Left lung (tissue), 10 donors: ENCODE results near the gene TMEM51. TPM values are rescaled to one million over a fixed set of nuclear protein-coding genes. Genes with fewer than 3 reads are reported as not detected.

Source experiments
- ATAC-seq: fragments of 200-7000 bp; cut with Tn5 transposase; one replicate; pipeline ENCODE4 v1.9.1; 2020; ENCODE audit warnings: moderate library complexity
- DNase-seq, 4 donors: peaks; one replicate each; pipeline ENCODE4 v3.0.0-alpha.2; 2013 to 2020
- H3K27ac ChIP-seq, 2 donors: fragments of 200-600 bp; sonication (generic) in 1 of 2; one replicate each; pipeline versions ENCODE4 v1.5.0 to v1.8.0; 2020 to 2021
- H3K27me3 ChIP-seq, 2 donors: fragments of 200-600 bp; sonication (generic) in 1 of 2; one replicate each; pipeline versions ENCODE4 v1.5.0 to v1.8.0; 2020 to 2021
- H3K36me3 ChIP-seq, 2 donors: fragments of 200-600 bp; sonication (generic) in 1 of 2; one replicate each; pipeline versions ENCODE4 v1.5.0 to v1.8.0; 2020 to 2021
- H3K4me1 ChIP-seq, 2 donors: fragments of 200-600 bp; one replicate each; pipeline ENCODE4 v1.8.0; 2021
- H3K4me3 ChIP-seq, 2 donors: fragments of 200-600 bp; sonication (generic) in 1 of 2; one replicate each; pipeline versions ENCODE4 v1.5.0 to v1.8.0; 2020 to 2021; ENCODE audit warnings: mild to moderate bottlenecking in 1 of 2
- H3K9me3 ChIP-seq, 2 donors: fragments of 200-600 bp; sonication (generic) in 1 of 2; one replicate each; pipeline versions ENCODE4 v1.5.0 to v1.8.0; 2020 to 2021
- intact Hi-C, 2 donors: fragments of 100-400 bp; cut with DNase I; formaldehyde crosslinking; loops; one replicate each; pipeline versions ENCODE4 v1.11.2 to v1.14.2; 2022
- polyA plus RNA-seq, 6 donors: library from polyadenylated mRNA; unstranded; fragments of 120-200 nt; gene quantifications; one replicate each; pipeline ENCODE4 v1.2.1, GENCODE V29; 2013; ENCODE audit not compliant: insufficient read length in 6 of 6
- total RNA-seq, 2 donors: library from RNA; stranded (reverse); fragmentation: NEBNext Ultra II Directional; extraction: Animal tissue kit (Norgen Biotek cat#: 25700); gene quantifications; one replicate each; pipeline ENCODE4 v1.2.1, GENCODE V29; 2021
- TF ChIP-seq, protein P1 (sequence below), 2 donors: fragments of 200-600 bp; sonication (generic) in 1 of 2; IDR thresholded peaks; one replicate each; pipeline versions ENCODE4 v1.5.0 to v1.8.0; 2021; ENCODE audit warnings: antibody characterized with exemption in 2 of 2
- donor health status: DM: no; HTN: yes; CAD: no.
- donor health status: DM: no; HTN: no; CAD: no.

TMEM51 gene
- total and polyA plus RNA-seq, 8 donors: 10.6 to 17.9 (median 15.7) TPM

DNA sequence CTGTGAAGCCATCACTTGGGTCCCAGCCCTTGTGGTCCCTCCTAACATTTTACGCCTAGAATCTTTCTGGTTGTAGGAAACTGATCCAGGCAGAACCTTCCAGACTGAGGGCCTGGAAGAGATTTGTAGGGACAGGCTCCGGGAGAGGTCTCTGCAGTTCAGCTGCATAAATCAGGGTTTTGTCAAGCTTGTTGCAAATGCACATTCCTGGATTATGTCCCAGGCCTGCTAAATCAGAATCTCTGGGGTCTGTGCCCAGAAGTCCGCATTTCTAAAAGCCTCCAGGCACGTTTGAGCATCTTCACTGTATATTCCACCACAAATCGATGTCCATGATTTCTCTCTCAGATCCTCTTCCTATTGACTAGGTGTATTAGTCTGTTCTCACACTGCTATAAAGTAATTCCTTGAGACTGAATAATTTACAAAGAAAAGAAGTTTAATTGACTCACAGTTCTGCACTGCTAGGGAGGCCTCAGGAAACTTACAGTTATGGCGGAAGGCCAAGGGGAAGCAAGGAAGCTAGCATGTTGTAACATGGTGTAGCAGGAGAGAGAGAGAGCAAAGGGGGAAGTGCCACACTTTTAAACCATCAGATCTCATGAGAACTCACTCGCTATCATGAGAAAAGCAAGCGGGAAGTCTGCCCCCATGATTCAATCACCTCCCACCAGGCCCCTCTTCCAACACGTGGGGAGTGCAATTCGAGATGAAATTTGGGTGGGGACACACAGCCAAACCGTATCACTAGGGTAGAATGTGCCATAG, 92.2 kb downstream of the TMEM51 start:
- DNase-seq: peak in 1 of 4 donors; percentile 53
- no peaks in the 10 kb centered on the region for H3K36me3 ChIP-seq
- peaks cover 0 to 11% of the 10 kb centered on the region in 2 donors for H3K27me3 ChIP-seq
- peak; percentile 51 for ATAC-seq
- TF ChIP-seq, protein P1, sequence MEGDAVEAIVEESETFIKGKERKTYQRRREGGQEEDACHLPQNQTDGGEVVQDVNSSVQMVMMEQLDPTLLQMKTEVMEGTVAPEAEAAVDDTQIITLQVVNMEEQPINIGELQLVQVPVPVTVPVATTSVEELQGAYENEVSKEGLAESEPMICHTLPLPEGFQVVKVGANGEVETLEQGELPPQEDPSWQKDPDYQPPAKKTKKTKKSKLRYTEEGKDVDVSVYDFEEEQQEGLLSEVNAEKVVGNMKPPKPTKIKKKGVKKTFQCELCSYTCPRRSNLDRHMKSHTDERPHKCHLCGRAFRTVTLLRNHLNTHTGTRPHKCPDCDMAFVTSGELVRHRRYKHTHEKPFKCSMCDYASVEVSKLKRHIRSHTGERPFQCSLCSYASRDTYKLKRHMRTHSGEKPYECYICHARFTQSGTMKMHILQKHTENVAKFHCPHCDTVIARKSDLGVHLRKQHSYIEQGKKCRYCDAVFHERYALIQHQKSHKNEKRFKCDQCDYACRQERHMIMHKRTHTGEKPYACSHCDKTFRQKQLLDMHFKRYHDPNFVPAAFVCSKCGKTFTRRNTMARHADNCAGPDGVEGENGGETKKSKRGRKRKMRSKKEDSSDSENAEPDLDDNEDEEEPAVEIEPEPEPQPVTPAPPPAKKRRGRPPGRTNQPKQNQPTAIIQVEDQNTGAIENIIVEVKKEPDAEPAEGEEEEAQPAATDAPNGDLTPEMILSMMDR (IDR thresholded peaks at IDR 0.05): no peak
- no peaks in the 10 kb centered on the region for H3K9me3 ChIP-seq
- H3K27ac ChIP-seq: peak overlapping the region; percentile 26 to 69
- intact Hi-C loops: no loop called here
- peaks cover 0 to 43% of the 10 kb centered on the region in 2 donors for H3K4me1 ChIP-seq
- H3K4me3 ChIP-seq: no peak overlapping the region

DNA sequence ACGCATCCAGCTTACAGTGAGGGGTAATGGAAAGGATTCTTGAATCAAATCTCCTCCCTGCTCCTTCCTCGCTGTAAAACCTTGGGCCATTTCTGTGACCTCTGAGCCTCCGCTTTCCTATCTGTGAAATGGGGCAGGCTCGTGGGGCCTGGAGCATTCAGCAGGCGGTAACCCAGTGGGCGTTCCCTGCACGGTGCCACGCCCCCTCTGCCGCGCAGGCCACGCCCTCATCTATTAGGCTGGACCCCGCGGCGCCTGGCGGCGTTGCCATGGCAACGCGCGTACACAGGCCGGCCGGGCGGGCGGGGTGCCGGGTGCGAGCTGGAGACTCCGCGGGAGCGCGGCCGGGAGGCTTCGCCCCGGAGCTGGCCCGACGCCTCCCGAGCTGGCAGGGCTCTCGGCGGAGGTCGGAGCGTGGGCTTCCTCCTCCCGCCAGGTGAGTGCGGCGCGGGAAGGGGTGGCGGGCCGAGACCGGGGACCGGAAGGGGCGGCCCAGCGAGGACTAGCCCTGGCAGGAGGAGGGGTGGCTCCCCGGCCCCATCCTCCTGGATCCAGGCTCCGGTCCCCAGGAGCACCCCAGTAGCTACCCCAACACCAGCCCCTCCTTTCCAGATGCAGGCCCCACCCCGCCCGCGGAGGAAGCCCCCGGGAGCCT, 93.5 kb downstream of the TMEM51 start, which contains the start of gene FHAD1:
TSS of gene FHAD1 (plus strand) at position 264 of the 655 bp plus-strand sequence. CDS start 4,562 bp downstream, outside the sequence.
- Histone ChIP-seq H3K36me3 (no peaks in the 10 kb centered on the region), H3K27me3 (peaks cover 0 to 11% of the 10 kb centered on the region in 2 donors), H3K9me3 (no peaks in the 10 kb centered on the region), H3K4me1 (peaks cover 0 to 43% of the 10 kb centered on the region in 2 donors), H3K4me3 (peak within 1 kb of the TSS; percentile 39 to 47), H3K27ac (peak within 1 kb of the TSS; percentile 26 to 69)
- TF ChIP-seq, protein P1 (IDR thresholded peaks at IDR 0.05): no peak
- DNase-seq: peak; percentile 56 to 93 (median 74)
- intact Hi-C loops: no loop called here
- peak; percentile 84 for ATAC-seq

DNA sequence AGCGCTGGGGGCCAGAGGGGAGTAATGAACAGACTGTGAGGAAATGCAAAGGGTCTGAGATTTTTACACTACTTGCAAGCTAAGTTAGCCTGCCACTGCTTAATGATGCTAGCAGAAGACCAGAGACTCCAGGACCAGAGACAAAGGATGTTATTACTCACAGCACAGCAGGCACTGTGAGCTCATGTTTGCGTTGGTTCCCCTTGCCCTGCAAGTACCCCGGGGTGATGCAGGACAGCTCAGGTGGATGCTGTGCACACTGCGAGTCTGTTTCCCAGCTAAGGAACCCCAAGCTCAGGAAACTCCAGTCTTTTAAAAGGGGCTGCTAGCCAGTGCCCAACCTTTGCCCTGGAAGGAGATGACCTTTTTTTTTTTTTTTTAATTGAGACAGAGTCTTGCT, 94.7 kb downstream of the TMEM51 start:
- Histone ChIP-seq H3K9me3 (no peaks in the 10 kb centered on the region), H3K4me3 (no peak overlapping the region), H3K36me3 (no peaks in the 10 kb centered on the region), H3K27ac (no peak overlapping the region), H3K4me1 (peaks cover 0 to 42% of the 10 kb centered on the region in 2 donors), H3K27me3 (peaks cover 0 to 11% of the 10 kb centered on the region in 2 donors)
- TF ChIP-seq, protein P1 (IDR thresholded peaks at IDR 0.05): no peak
- DNase-seq (no peak), ATAC-seq (no peak)
- intact Hi-C loops: no loop called here

DNA sequence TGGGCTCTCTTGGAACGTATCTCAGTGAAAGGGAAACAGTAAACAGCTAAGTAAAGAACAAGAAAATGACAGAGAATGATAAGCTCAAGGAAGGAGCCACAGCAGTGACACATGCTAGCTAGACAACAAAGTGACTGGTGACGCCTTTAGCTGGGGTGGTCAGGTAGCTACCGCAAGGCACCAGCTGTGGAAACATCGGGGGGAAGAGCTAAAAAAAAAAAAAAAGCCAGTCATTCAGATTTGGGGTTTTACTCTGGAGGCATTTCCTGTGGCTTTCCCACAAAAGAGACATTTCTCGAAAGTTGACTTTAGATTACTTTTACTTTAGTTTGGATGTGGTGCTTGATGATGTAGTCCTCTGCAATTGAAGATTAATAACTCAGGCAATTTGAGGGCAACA, 95.5 kb downstream of the TMEM51 start:
- no peaks in the 10 kb centered on the region for H3K9me3 ChIP-seq
- H3K4me3 ChIP-seq: no peak overlapping the region
- TF ChIP-seq, protein P1 (IDR thresholded peaks at IDR 0.05): no peak
- no peak for DNase-seq
- H3K27me3 ChIP-seq: peaks cover 0 to 11% of the 10 kb centered on the region in 2 donors
- intact Hi-C loops: no loop called here
- peaks cover 0 to 38% of the 10 kb centered on the region in 2 donors for H3K4me1 ChIP-seq
- H3K27ac ChIP-seq: no peak overlapping the region
- ATAC-seq: no peak
- no peaks in the 10 kb centered on the region for H3K36me3 ChIP-seq
